HL-60 (cell line): ENCODE measurements around the gene ADD1.

ENCODE experiments used
- CTCF ChIP-seq: IDR thresholded peaks from one replicate; pipeline ENCODE4 v1.5.1; 2011; ENCODE audit warnings: low read length, control low read depth, inconsistent platforms; ENCODE audit not compliant: insufficient read depth
- POLR2AphosphoS5 ChIP-seq: IDR thresholded peaks from 2 replicates; pipeline ENCODE4 v1.6.1; 2012; ENCODE audit warnings: low read depth
- REST ChIP-seq: IDR thresholded peaks from 2 replicates; pipeline ENCODE4 v1.6.1; 2012; ENCODE audit warnings: low read depth; ENCODE audit not compliant: insufficient replicate concordance
- SPI1 ChIP-seq: IDR thresholded peaks from 2 replicates; pipeline ENCODE4 v1.6.1; 2012; ENCODE audit warnings: low read depth, mild to moderate bottlenecking, borderline replicate concordance

- TF ChIP-seq CTCF (no peak), REST (no peak), POLR2AphosphoS5 (no peak), SPI1 (no peak)
Measured at GRCh38 chr4:2888886-2889285, 45.2 kb downstream of the ADD1 start.
